Measurements from ENCODE around the gene CCDC27.

CCDC27 gene

DNA sequence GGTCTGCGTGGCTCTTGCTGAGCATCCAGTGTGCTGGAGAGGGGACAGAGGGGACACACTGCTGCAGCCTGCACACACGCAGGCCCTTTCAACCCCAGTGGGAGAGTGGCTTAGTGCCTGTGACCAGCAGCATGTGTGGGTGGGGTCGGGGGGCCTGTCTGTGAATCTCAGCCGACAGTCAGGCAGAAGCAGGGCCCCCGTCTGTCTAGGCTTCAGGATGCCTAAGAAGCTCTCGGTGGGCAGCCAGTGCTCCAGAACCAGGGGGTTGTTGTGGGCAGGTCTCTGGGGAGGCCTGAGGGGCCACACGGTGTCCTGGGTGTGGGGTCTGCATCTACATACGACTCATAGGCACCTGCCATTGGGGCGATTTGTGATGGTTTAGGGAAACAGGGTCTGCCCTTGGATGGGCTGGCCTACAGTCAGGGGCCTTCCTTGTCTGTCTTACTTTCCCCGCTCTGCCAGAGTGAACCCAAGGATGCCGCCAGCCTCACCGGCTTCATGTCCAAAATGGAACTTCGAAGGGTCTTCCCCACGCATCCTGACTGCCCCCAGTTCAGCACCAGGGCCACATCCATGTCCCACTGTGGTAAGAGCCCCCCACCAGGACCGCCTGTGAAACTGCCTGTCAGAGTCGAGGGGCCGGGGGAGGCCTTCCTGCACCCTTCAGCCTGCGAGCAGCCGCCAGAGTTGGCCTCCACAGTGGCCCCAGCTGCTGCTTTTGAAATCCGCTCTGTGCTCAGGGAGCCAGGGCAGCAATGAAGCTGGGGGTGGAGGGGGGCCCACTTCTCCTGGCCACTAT, 1.6 kb downstream of the CCDC27 start:
- POLR2A ChIA-PET = no interaction called here
- no peak for DNase-seq (ENCODE audit: low read depth, low spot score)

DNA sequence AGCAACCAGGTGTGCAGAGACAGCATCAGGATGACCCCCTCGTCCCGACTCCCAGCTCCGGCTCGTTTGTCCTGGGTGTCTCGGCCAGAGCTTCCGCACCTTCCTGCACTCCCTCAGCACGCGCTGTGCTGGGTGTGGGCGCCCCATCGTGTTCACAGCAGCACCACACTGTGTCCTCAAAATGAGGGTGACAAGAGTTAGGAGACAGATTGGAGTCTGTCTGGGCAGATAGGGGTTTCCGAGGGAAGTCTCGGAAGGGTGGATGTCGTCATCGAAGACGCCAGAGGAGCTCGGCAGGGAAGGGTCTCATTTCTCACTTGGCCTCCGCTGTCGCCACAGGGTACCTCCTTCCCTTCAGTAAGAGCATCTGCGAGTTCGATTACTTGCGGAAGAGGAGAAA, 4.1 kb downstream of the CCDC27 start:
- TF ChIP-seq, protein P1, sequence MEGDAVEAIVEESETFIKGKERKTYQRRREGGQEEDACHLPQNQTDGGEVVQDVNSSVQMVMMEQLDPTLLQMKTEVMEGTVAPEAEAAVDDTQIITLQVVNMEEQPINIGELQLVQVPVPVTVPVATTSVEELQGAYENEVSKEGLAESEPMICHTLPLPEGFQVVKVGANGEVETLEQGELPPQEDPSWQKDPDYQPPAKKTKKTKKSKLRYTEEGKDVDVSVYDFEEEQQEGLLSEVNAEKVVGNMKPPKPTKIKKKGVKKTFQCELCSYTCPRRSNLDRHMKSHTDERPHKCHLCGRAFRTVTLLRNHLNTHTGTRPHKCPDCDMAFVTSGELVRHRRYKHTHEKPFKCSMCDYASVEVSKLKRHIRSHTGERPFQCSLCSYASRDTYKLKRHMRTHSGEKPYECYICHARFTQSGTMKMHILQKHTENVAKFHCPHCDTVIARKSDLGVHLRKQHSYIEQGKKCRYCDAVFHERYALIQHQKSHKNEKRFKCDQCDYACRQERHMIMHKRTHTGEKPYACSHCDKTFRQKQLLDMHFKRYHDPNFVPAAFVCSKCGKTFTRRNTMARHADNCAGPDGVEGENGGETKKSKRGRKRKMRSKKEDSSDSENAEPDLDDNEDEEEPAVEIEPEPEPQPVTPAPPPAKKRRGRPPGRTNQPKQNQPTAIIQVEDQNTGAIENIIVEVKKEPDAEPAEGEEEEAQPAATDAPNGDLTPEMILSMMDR (IDR thresholded peaks at IDR 0.05; ENCODE audit: insufficient read depth, low read length, missing control alignments) = no peak
- ChIA-PET POLR2A (no interaction called here), CTCF (interaction anchor here (1.3 to 1.6 kb wide), 3 partner anchors 32 to 303 kb away, joined by 3 to 5 read pairs (median 3); no protein-coding TSS in a partner anchor)
- no peak for DNase-seq (ENCODE audit: low read depth, low spot score)
- no peak overlapping the region for H3K4me3 ChIP-seq (ENCODE audit: low read depth, low read length)

More for the DNA sequence above, 1.6 kb downstream of the CCDC27 start:
- H3K4me3 ChIP-seq (ENCODE audit: low read depth, low read length) = no peak overlapping the region
- TF ChIP-seq, protein P1 (IDR thresholded peaks at IDR 0.05; ENCODE audit: insufficient read depth, low read length, missing control alignments) = no peak
- CTCF ChIA-PET = no interaction called here

DNA sequence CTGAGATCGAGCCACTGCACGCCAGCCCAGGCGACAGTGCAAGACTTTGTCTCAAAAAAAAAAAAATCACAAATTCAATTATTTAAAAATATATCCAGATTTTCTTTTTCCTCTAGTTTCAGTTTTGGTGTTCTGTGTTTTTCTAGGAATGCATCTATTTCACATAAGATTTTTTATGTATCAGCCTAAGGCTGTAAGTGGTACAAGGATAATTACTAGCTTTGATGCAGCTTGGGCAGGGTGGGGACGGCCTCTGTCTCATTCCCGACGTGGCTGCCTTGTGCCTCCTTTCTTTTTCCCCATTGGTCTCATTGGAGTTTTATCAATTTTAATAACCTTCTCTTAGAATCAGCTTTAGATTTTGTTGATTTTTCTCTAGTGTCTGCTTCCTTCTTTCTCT, 6.9 kb downstream of the CCDC27 start:
- DNase-seq (ENCODE audit: low read depth, low spot score) = no peak
- TF ChIP-seq, protein P1 (IDR thresholded peaks at IDR 0.05; ENCODE audit: insufficient read depth, low read length, missing control alignments) = no peak
- H3K4me3 ChIP-seq (ENCODE audit: low read depth, low read length) = no peak overlapping the region
- POLR2A ChIA-PET = no interaction called here
- CTCF ChIA-PET = no interaction called here

DNA sequence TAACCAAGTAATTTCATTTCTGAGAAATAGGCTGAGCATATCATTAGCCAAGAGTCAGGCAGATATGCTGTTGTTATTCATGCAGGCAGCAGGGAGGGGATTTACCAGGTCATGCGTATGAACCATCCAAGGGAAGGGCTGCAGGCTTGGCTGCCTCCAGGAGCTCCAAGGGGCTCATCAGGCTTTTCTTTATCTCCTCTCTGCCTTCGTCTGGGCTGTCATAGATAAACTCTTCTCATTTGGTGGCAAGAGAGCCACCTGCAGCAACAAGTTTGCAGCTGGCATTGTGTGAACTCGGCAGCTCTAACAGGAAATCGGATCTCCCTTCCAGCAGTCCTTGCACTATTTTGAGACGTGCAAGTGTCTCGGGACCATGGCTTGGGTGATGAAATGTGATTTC, 7.5 kb downstream of the CCDC27 start:
- no peak overlapping the region for H3K4me3 ChIP-seq (ENCODE audit: low read depth, low read length)
- CTCF ChIA-PET = interaction anchor here (1.3 kb wide), 1 partner anchor 35 kb away, joined by 3 read pairs; no protein-coding TSS in a partner anchor
- POLR2A ChIA-PET = no interaction called here
- TF ChIP-seq, protein P1 (IDR thresholded peaks at IDR 0.05; ENCODE audit: insufficient read depth, low read length, missing control alignments) = no peak
- no peak for DNase-seq (ENCODE audit: low read depth, low spot score)

DNA sequence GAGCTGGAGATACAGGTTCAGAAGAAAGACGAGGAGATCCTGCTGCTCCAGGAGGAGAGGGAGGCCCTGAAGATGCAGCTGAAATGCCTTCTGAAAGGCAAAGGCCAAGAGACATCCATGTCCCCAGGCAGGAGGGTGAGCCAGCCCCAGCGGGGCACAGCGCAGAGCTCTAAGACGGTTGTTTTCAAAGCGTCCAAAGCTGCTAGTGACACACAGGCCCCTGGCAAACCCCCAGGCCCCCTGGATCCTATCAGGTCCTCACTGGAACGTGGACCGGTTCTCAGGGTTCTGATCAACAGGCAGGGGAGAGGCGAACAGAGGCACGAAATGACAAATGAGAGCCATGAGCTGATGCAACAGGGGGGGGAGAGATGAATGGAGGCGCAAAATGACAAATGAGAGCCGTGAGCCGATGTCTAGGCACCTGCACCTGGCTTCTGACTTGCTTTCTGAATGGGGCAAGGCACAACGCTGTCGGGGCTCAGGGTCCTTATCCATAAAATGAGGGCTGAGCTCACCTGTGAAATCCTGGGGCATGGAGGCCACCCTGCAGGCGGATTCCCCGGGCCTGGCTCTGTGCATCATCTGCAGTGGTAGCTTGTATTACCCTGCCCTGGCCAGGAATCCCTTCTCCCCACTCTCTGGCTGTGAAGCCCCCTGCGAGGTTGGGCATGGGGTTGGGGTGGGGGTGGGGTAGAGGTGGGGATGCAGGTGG, 9.2 kb downstream of the CCDC27 start:
- H3K4me3 ChIP-seq (ENCODE audit: low read depth, low read length) = no peak overlapping the region
- TF ChIP-seq, protein P1 (IDR thresholded peaks at IDR 0.05; ENCODE audit: insufficient read depth, low read length, missing control alignments) = no peak
- DNase-seq (ENCODE audit: low read depth, low spot score) = no peak
- POLR2A ChIA-PET = no interaction called here
- CTCF ChIA-PET = interaction anchor here (1.0 to 1.2 kb wide), 3 partner anchors 9 to 37 kb away, joined by 3 read pairs; partner anchors contain the start of gene CCDC27

DNA sequence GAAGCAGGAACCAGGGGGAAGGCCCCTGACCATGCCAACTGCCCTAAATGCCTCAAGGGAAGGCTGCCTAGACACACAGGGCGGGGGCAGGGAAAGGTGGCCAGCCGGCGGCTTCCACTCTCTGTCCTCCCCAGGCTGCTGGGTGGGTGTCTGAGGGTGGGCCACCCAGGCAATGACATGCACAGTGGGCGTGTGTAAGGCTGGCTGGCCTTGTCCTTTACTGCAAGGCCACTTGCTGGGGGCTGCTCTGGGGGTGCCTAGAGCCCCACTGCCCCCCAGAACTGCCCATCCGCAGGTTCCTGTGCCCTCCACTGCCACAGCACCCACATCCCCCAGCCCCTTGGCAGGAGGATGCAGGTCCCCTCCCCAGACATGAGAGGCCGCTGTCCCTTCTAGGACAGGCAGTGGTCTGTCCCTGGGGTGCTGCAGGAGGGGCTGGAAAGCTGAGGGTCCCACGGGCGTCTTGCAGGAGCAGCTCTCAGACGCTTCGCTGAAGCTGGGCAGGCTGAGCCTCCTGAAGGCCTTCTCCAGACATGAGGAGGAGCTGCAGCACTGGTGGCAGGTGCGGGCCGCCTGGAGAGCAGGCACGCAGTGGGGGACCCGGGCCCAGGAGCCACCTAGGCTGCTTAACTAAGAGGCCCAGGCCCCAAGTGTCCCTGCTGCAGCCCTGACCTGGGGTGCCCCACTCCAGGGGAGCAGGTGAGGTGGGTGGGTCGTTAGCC, 10.1 kb downstream of the CCDC27 start:
- POLR2A ChIA-PET = no interaction called here
- CTCF ChIA-PET = no interaction called here
- TF ChIP-seq, protein P1 (IDR thresholded peaks at IDR 0.05; ENCODE audit: insufficient read depth, low read length, missing control alignments) = no peak

More for the DNA sequence above, 10.1 kb downstream of the CCDC27 start:
- DNase-seq (ENCODE audit: low read depth, low spot score) = no peak
- H3K4me3 ChIP-seq (ENCODE audit: low read depth, low read length) = no peak overlapping the region

All from AG04449 (cell line).